ENCODE measurements around the gene NUMB.

Gene NUMB

DNA sequence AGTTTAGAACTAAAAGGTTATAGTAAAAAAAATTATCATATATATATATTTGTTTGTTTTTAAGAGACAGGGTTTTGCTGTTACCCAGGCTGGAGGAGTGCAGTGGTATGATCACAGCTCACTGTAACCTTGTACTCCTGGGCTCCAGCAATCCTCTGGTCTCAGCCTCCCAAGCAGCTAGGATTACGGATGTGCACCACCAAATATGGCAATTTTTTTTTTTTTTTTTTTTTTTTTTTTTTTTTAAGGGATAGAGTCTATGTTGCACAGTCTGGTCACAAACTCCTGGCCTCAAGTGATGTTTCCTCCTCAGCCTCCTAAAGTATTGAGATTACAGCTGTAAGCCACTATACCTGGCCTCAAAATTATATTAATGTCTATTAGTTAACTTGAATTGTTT is 172.4 kb downstream of the NUMB start:
- DNase-seq = no peak

DNA sequence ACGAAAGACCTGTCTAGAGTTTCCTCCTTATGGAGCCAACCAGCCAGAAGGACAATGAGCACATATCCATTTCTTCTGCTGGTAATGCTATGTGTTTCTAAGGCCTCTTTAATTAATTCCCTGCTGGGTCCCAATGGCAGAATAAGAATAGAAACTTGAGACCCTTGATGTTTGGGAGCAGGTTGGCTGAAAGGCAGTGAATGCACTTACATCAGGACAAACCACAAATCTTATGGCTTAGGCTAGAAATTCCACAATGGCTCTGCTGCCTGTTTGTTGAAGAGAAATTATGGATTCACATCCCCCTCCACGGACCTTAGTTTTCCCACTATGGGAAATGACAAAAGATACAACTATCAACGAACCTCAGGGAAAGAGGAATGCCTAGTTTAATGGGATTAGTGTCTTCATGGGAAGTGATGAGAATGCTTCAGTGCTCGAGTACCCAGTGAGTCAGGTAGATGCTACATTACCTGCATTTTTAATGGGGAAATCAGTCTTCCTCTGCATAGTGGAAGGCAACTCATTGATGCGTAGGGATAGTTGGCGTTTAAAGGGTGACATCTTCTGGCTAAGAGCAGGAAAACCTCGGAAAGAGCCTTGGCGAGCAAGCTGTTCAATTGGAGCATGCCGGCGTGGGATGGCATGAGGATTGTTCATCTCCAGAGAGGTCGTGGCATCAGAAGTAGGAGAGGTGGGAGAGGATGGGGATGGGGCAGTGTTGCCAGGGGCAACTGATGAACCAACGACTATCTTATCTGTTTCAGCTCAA is 174.6 kb downstream of the NUMB start:
- DNase-seq = no peak

DNA sequence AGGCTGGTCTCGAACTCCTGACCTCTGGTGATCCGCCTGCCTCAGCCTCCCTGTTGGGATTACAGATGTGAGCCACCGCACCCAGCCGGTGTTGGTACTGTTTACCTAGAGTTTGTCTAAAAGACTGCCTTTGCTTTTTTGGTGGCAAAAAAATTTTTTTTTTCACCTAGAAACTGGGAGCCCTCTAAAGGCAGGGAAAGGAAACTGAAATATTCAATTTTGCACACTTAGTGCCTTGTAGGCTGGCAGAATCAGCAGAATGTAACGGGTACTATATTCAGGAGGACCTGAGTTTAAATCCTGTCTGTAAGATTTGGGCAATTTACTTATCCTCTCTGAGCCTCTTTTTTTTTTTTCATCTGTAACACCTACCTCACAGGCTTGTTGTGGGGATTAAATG is 177.4 kb downstream of the NUMB start:
- no peak for DNase-seq

DNA sequence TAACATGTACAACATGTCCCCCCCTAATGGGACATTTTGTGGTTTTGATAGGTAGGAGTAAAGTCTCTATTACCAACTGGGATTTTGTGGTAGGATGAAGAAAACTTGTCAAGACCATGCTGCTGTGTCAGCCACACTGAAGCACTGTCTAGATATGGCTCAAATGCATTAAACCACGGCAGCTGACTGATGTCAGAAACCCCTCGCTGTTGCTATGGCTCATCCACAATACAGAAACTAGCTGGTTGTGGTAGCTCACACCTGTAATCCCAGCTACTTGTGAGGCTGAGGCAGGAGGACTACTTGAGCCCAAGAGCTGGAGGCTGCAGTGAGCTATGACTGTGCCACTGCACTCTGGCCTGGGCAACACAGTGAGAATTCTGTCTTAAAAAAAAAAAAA is 181.0 kb downstream of the NUMB start:
- DNase-seq = no peak

DNA sequence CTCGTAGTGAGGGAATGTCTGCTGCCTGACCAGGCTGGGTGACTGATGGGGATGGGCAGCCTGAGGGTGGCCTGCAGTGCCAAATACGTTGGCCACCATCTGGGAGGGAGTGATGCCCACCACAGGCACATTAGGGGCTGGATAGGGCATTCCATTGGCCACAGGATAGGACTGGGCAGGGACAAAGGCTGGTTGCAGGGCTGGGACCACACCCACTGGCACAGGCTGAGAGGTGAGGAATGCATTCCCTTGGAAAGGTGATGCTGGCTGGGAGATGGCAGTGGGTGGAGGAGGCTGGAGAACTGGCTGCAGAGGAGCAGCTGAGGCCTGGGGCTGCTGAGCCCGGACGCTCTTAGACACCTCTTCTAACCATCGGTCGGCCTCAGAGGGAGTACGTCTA is 181.5 kb downstream of the NUMB start:
- DNase-seq = no peak

DNA sequence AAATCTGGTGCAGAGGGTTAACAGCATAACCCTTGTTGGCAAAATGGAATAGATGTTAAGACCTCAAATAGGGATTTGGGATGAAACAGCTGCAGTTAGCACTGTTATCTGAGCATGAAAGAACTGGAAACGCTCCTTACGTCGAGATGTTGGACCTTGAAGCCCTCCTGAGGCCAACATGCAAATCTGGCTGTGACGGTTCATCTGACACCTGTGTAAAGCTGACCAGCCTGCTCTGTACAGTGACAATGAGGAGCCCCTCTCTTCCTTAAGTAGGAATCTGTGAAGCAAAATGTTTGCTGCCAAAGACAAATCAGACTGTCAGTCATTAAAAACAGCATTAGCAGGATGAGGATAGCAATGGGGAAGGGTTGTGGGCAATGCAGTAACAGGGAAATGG is 184.5 kb downstream of the NUMB start:
- DNase-seq = no peak

DNA sequence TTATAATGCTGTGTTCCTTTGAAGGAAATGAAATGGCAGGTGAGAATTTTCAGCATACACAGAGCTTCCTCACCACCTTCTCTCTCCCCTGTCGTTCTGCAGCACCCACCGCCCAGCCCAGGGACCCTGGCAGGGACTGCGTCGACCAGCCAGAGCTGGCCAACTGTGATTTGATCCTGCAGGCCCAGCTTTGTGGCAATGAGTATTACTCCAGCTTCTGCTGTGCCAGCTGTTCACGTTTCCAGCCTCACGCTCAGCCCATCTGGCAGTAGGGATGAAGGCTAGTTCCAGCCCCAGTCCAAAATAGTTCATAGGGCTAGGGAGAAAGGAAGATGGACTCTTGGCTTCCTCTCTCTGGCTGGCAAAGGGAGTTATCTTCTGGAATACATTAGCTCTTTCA is 186.0 kb downstream of the NUMB start:
- no peak for DNase-seq

DNA sequence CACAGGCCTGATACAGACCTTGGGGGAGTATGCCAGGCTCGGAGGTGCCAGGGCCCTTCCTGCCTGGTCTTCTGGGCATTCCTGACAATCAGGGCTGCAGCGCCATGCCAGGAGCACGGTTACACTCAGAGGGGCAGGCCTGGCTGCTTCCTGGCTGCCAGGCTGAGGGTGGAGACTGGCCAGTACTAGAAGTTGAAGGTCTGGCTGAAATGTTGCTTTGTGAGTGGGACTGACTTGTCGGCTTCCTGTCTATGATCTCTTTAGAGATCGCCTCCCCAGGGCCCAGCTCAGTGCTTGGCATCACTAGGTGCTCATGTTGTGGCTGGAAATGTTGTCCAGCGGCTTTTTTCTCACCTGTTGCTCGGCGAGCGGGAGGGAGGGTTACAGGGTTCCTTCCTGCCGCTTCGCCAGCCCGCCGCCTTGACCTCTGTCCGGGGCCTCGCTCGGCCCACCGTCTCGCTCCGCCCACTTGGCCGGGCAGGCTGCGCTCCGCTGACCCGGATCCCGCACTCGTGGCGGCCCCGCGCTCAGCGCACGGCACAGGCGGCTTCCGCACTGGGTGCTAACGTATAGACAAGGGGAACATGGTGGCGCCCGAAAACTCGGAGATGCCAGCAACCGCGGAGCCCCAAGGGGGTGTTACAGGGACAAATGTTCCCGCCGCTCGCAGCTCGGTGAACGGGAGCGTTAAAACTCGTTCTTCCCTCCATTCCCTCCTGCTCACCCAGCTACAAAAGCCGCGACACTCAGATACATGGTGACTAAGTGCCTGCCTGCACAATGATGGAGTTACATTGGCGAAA is 188.4 kb downstream of the NUMB start:
- no peak for DNase-seq

DNA sequence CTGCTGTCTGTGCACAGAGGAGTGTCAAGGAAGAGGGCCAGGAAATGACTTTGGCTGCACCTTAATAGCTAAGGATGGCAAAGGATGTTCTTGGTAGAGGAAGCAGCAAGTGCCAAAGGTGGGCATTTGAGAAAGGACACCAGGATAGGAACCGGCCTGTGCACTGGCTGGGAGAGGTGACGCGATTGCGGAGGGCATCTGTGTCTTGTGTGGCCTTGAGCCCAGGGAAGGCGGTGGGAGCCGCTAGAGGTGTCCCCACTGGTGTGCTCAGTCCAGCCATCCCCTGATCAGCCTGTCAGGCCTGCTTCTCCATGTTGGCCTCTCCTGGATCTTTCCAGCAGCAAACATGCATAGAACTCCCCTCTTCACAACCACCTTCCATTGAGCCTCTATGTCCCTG is 190.9 kb downstream of the NUMB start:
- no peak for DNase-seq

DNA sequence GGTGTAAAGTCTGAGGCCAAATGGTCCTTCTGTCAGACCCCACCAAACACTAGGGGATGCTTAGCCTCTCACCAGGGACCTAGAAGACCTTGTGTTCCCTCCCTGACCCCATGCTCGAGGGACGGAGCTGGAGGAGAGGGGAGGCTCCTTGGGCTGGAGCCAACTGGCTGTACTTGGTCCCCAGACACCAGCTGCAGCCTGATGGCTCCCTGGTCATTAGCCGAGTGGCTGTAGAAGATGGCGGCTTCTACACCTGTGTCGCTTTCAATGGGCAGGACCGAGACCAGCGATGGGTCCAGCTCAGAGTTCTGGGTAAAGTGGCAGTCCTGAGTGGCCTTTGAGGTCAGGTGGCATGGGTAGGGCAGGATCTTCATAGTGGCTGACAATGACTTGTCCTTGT is 192.0 kb downstream of the NUMB start:
- DNase-seq = no peak

DNA sequence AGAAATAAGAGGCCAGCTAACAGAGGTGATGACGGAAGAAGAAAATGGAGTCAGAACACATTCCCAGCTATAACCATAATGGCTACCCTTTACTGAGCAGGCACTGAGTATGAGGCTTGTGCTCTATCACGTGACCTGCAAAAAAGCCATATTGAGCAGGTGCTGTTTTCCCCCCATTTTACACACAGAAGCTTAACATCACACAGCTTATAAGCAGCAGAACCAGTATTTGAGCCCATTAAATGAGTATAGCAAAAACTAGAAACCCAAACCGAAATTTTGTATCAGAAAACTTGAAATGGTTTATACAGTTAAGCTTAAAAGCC is 192.7 kb downstream of the NUMB start:
- DNase-seq = no peak

DNA sequence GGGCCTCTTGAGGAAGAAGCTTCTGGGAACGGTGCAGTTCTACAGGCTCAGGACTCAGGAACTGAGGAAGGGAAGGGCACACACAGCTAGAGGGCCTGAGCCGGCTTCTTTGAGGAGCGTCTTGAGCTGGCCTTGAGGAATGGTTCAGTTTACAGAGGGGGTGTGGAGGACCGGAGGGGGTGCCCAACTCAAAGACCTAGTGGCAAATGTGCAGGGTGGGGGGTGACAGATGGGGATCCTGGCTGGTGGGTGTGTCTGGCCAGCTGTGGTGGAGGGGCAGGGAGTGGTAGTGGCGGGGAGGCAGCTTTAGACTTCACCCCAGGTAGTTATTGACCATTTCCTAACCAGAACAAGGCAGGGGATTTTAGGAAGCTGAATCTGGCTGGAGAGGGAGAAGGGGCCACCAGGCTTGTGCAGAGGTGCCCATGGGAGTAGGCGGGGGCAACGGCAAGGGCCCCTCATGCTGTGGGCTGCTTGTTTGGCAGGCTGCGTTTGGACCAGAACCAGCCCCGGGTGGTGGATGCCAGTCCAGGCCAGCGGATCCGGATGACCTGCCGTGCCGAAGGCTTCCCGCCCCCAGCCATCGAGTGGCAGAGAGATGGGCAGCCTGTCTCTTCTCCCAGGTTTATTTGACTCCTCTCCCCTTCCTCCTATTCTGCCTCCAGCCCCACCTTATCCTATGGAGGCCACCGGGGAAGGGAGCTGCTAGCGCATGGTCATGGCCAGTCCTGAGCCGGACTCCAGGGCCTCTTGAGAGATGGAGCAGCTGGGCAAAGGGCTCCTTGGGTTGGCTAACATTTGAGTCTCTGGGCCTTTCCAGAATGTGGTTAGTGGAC is 193.2 kb downstream of the NUMB start:
- DNase-seq = no peak

DNA sequence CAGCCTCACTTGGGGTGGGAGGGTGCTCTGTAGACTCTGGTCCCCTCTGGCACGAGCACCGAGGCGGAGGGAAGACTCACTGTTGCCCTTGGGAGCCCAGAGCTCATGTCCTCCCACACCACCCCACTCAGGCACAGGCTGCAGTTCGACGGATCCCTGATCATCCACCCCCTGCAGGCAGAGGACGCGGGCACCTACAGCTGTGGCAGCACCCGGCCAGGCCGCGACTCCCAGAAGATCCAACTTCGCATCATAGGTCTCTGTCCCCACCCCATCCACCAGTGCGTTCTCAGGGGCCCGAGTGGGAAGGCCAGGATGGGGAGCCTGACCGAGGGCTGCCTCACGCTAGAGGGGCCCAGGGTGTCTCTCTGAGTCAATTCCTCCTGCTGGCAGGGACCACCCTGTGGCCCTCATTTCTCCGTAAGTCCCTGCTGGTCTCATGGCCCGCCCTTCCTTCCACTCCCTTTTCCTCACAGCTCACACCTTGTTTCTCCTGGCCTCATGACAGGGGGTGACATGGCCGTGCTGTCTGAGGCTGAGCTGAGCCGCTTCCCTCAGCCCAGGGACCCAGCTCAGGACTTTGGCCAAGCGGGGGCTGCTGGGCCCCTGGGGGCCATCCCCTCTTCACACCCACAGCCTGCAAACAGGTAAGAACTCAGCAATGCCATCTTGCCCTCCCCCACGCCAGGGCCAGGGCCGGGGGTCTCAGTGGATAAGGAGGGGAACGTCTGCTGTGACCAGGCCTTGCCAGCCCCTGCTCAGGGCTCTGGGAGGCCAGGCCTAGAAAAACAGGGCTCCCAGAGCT is 194.1 kb downstream of the NUMB start:
- no peak for DNase-seq

DNA sequence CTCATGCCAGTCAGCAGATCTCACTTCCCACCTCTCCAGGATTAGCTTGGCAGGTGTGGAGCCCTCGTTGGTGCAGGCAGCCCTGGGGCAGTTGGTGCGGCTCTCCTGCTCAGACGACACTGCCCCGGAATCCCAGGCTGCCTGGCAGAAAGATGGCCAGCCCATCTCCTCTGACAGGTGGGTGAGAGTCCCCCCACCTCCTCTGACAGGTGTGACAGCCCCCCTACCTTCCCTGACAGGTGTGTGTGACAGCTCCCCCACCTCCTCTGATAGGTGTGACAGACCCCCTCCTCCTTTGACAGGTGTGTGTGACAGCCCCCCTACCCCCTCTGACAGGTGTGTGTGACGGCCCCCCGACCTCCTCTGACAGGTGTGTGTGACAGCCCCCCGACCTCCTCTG is 194.7 kb downstream of the NUMB start:
- no peak for DNase-seq

DNA sequence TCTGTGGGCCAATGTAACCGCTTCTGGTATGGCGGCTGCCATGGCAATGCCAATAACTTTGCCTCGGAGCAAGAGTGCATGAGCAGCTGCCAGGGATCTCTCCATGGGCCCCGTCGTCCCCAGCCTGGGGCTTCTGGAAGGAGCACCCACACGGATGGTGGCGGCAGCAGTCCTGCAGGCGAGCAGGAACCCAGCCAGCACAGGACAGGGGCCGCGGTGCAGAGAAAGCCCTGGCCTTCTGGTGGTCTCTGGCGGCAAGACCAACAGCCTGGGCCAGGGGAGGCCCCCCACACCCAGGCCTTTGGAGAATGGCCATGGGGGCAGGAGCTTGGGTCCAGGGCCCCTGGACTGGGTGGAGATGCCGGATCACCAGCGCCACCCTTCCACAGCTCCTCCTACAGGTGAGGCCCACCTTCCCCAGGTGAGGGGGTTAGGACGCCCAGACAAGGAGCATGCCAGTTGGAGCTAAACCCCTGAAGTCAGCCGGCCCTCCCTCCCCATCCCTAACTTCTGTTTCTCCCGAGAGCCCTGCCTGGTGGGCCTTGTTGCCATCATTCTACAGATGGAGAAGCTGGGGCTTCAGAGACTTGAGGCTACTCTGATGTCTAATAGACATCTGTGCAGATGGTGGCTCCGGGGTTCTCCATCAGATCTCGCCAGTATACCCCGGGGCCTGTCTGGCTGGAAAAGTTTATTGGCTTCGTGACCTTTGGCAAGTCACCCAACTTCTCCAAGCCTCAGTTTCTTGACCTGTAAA is 195.7 kb downstream of the NUMB start:
- no peak for DNase-seq

DNA sequence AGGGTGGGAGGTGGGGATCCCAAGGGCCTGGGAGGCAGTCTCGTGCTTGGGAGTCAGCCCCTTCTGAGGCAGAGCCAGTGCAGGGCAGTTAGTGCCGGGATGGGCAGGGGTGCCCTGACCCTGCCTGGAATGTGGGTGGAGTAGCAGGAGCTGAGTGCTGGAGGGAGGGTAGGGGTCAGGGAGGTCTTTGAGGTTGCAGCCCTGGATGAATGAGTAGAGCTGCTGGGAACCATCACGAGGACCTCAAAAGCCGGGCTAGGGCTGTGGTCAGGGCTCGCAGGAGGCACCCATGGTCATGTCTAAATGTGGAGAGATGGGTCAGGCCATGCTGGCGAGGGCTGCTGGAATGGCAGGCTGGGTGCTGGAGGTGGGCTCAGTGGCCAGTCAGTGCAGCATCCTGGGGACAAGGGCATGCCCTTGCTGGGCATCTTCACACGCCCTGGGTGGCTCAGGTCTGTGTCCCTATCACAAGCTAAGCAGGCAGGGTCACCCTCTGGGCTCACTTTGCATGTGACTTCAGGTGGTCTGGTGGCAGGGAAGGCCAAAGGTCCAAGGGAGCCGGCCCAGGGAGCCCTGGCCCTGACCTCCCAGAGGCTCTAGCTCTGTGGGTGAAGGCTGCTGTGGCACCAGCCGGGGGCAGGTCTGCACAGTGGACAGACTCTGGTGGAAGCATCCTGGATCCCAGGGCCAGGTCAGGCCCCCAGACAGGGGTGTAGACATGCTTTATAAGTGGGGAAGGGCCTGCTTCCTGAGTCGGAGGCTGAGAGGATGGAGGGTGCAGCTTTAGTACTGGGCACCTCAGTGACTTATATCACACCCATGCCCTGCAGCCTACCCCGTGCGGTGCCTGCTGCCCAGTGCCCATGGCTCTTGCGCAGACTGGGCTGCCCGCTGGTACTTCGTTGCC is 196.6 kb downstream of the NUMB start:
- DNase-seq = no peak

DNA sequence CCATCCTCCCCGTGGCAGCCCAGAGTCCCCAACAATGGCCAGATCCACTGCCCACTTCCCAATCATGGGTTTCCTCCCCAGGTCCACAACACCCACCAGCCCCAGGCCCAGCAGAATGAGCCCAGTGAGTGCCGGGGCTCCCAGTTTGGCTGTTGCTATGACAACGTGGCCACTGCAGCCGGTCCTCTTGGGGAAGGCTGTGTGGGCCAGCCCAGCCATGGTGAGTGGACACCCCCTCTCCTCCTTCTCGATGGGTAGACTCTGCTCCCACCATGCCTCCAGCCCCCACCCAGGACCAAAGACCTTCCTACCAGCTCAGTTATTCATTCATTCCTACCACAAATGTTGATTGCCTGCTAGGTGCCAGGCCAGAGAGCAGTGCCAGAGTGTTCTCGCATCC is 197.3 kb downstream of the NUMB start:
- DNase-seq = no peak

DNA sequence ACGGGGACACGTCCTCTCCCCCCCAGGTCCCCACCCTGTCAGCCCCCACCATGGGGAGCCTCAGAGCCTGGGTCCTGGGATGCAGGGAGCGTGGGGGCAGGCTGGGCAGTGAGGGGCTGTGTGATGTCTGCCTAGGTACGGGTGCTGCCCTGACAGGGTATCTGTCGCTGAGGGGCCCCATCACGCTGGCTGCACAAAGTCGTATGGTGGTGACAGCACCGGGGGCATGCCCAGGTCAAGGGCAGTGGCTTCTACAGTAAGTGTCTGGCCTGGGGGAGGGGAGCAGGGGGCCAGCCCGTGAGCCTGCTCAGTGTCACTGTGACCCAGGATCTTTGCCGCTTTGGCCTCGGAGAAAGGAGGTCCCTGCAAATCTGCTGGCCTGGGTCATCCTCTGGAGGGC is 197.8 kb downstream of the NUMB start:
- DNase-seq = no peak

DNA sequence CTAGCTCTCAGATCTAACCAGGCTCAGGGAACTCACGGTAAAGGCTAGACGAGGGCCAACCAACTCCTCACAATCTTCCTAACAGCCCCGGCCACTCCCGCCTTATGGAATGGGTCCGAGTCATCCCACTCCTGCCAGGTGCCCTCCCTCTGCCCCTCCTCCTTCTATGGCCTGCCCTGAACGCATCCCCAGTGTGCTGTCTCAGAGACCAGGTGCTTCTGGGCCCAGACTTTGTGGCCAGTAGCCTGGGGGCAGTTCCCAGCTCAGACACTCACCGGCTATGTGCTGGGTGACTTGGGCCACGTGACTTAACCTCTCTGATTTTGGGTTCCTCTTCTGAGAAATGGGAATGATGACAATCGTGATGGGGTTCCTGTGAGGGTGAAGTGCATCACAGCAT is 198.5 kb downstream of the NUMB start:
- DNase-seq = no peak

DNA sequence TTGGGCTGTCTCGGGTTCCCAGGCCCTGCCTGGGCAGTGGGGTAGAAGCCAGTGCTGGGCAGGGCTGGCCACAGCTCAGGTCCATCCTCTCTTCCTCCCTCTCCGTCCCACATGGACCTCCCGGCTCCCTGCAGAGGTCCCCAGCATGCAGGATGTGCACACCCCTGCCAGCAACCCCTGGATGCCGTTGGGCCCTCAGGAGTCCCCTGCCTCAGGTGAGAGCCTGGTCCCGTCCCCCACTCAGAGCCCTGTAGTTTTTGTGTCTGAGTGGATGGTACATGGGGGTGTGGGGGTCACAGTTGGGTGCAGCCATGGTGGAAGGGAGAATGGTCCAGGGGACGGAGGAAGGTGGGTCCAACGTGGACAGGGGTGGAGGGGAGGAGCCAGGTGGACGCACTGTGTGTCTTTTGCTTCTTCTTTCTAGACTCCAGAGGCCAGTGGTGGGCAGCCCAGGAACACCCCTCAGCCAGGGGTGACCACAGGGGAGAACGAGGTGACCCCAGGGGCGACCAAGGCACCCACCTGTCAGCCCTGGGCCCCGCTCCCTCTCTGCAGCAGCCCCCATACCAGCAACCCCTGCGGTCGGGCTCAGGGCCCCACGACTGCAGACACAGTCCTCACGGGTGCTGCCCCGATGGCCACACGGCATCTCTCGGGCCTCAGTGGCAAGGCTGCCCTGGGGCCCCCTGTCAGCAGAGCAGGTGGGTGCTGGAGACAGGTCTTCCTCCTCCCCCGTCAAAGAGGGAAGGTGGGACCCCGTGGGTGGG is 199.3 kb downstream of the NUMB start:
- DNase-seq = no peak

Measured in NCI-H146 (cell line).